ENCODE measurements around the gene AUP1. TPM values are rescaled to one million over a fixed set of nuclear protein-coding genes. Genes with fewer than 3 reads are reported as not detected.

The AUP1 gene
- total RNA-seq, 1 donor from 2014 or later = 76.8 TPM

- H3K27ac Mint-ChIP-seq (ENCODE audit: unreplicated experiment) = peak overlapping the region; percentile 72
- no peaks in the 10 kb centered on the region for H3K36me3 Mint-ChIP-seq (ENCODE audit: low read depth)
- no peak for DNase-seq (ENCODE audit: low spot score)
- H3K4me1 Mint-ChIP-seq (ENCODE audit: low read depth) = peaks cover 37% of the 10 kb centered on the region
- no peak for TF ChIP-seq CTCF (IDR thresholded peaks at IDR 0.05)
- no peaks in the 10 kb centered on the region for H3K9me3 Mint-ChIP-seq (ENCODE audit: low read depth)
- H3K4me3 Mint-ChIP-seq (ENCODE audit: unreplicated experiment) = no peak overlapping the region
- no peaks in the 10 kb centered on the region for H3K27me3 Mint-ChIP-seq (ENCODE audit: low read depth)
Observed at GRCh38 chr2:74576211-74576862, 46.8 kb upstream of the AUP1 start.

- TF ChIP-seq CTCF (IDR thresholded peaks at IDR 0.05) = no peak
- H3K36me3 Mint-ChIP-seq (ENCODE audit: low read depth) = no peaks in the 10 kb centered on the region
- peaks cover 37% of the 10 kb centered on the region for H3K4me1 Mint-ChIP-seq (ENCODE audit: low read depth)
- H3K9me3 Mint-ChIP-seq (ENCODE audit: low read depth) = no peaks in the 10 kb centered on the region
- no peak overlapping the region for H3K27ac Mint-ChIP-seq (ENCODE audit: unreplicated experiment)
- no peaks in the 10 kb centered on the region for H3K27me3 Mint-ChIP-seq (ENCODE audit: low read depth)
- H3K4me3 Mint-ChIP-seq (ENCODE audit: unreplicated experiment) = no peak overlapping the region
- no peak for DNase-seq (ENCODE audit: low spot score)
Observed at GRCh38 chr2:74575320-74575719, 45.8 kb upstream of the AUP1 start.

- Mint-ChIP-seq H3K4me3 (ENCODE audit: unreplicated experiment) (peak overlapping the region; percentile 55), H3K4me1 (ENCODE audit: low read depth) (peaks cover 38% of the 10 kb centered on the region), H3K9me3 (ENCODE audit: low read depth) (no peaks in the 10 kb centered on the region), H3K36me3 (ENCODE audit: low read depth) (no peaks in the 10 kb centered on the region), H3K27me3 (ENCODE audit: low read depth) (no peaks in the 10 kb centered on the region), H3K27ac (ENCODE audit: unreplicated experiment) (peak overlapping the region; percentile 84)
- DNase-seq (ENCODE audit: low spot score) = no peak
- TF ChIP-seq CTCF (IDR thresholded peaks at IDR 0.05) = no peak
Observed at GRCh38 chr2:74573747-74574562, 44.4 kb upstream of the AUP1 start.

GRCh38 chr2:74572178-74572925 lies 42.8 kb upstream of the AUP1 start:
- Mint-ChIP-seq H3K4me1 (ENCODE audit: low read depth) (peaks cover 48% of the 10 kb centered on the region), H3K36me3 (ENCODE audit: low read depth) (no peaks in the 10 kb centered on the region)
- peak; percentile 11 for TF ChIP-seq CTCF (IDR thresholded peaks at IDR 0.05)

GRCh38 chr2:74571058-74571457 lies 41.6 kb upstream of the AUP1 start:
- no peaks in the 10 kb centered on the region for H3K36me3 Mint-ChIP-seq (ENCODE audit: low read depth)
- no peak overlapping the region for H3K27ac Mint-ChIP-seq (ENCODE audit: unreplicated experiment)
- TF ChIP-seq CTCF (IDR thresholded peaks at IDR 0.05) = no peak
- no peak overlapping the region for H3K4me3 Mint-ChIP-seq (ENCODE audit: unreplicated experiment)
- DNase-seq (ENCODE audit: low spot score) = no peak
- no peaks in the 10 kb centered on the region for H3K9me3 Mint-ChIP-seq (ENCODE audit: low read depth)
- peaks cover 47% of the 10 kb centered on the region for H3K4me1 Mint-ChIP-seq (ENCODE audit: low read depth)
- H3K27me3 Mint-ChIP-seq (ENCODE audit: low read depth) = no peaks in the 10 kb centered on the region

More at GRCh38 chr2:74572178-74572925, 42.8 kb upstream of the AUP1 start:
- Mint-ChIP-seq H3K9me3 (ENCODE audit: low read depth) (no peaks in the 10 kb centered on the region), H3K27me3 (ENCODE audit: low read depth) (no peaks in the 10 kb centered on the region), H3K4me3 (ENCODE audit: unreplicated experiment) (no peak overlapping the region), H3K27ac (ENCODE audit: unreplicated experiment) (no peak overlapping the region)
- DNase-seq (ENCODE audit: low spot score) = no peak

All from chondrocyte (in vitro differentiated cells).